ENCODE measurements around the gene SPEG.

SPEG gene

GRCh38 chr2:219527076-219527394 is 92.4 kb downstream of the SPEG start:
- Histone ChIP-seq H3K9me3 (ENCODE audit: insufficient read depth, low read length) (no peaks in the 10 kb centered on the region), H3K36me3 (ENCODE audit: insufficient read depth, insufficient read length, low read length) (no peaks in the 10 kb centered on the region), H3K4me1 (ENCODE audit: insufficient read depth, insufficient read length) (peaks cover 30% of the 10 kb centered on the region), H3K9ac (ENCODE audit: insufficient read length, low read depth) (no peak overlapping the region), H3K4me3 (ENCODE audit: insufficient read length, low read depth) (no peak overlapping the region), H3K27me3 (ENCODE audit: insufficient read depth, insufficient read length) (peaks cover 63% of the 10 kb centered on the region)
- no peak for DNase-seq (ENCODE audit: low read depth, low spot score)
- TF ChIP-seq ZNF274 (IDR thresholded peaks at IDR 0.05; ENCODE audit: low read depth, low read length) (no peak), YY1 (IDR thresholded peaks at IDR 0.05; ENCODE audit: insufficient read depth, insufficient read length) (no peak)

GRCh38 chr2:219527472-219527871 is 92.8 kb downstream of the SPEG start:
- H3K36me3 ChIP-seq (ENCODE audit: insufficient read depth, insufficient read length, low read length): no peaks in the 10 kb centered on the region
- H3K4me3 ChIP-seq (ENCODE audit: insufficient read length, low read depth): no peak overlapping the region
- H3K9me3 ChIP-seq (ENCODE audit: insufficient read depth, low read length): no peaks in the 10 kb centered on the region
- peaks cover 67% of the 10 kb centered on the region for H3K27me3 ChIP-seq (ENCODE audit: insufficient read depth, insufficient read length)
- H3K9ac ChIP-seq (ENCODE audit: insufficient read length, low read depth): no peak overlapping the region
- H3K4me1 ChIP-seq (ENCODE audit: insufficient read depth, insufficient read length): peaks cover 34% of the 10 kb centered on the region
- TF ChIP-seq ZNF274 (IDR thresholded peaks at IDR 0.05; ENCODE audit: low read depth, low read length) (no peak), SUZ12 (IDR thresholded peaks at IDR 0.05; ENCODE audit: extremely low read depth, insufficient read depth, insufficient read length) (no peak), YY1 (IDR thresholded peaks at IDR 0.05; ENCODE audit: insufficient read depth, insufficient read length) (no peak)
- DNase-seq (ENCODE audit: low read depth, low spot score): no peak

GRCh38 chr2:219530048-219530963 is 95.7 kb downstream of the SPEG start:
- TF ChIP-seq SUZ12 (IDR thresholded peaks at IDR 0.05; ENCODE audit: extremely low read depth, insufficient read depth, insufficient read length): no peak
- TF ChIP-seq ZNF274 (IDR thresholded peaks at IDR 0.05; ENCODE audit: low read depth, low read length): no peak
- TF ChIP-seq YY1 (IDR thresholded peaks at IDR 0.05; ENCODE audit: insufficient read depth, insufficient read length): no peak
- peaks cover 36% of the 10 kb centered on the region for H3K4me1 ChIP-seq (ENCODE audit: insufficient read depth, insufficient read length)
- DNase-seq (ENCODE audit: low read depth, low spot score): peak; percentile 81
- H3K36me3 ChIP-seq (ENCODE audit: insufficient read depth, insufficient read length, low read length): no peaks in the 10 kb centered on the region
- peaks cover 68% of the 10 kb centered on the region for H3K27me3 ChIP-seq (ENCODE audit: insufficient read depth, insufficient read length)
- H3K9ac ChIP-seq (ENCODE audit: insufficient read length, low read depth): peak overlapping the region; percentile 57
- H3K4me3 ChIP-seq (ENCODE audit: insufficient read length, low read depth): no peak overlapping the region
- H3K9me3 ChIP-seq (ENCODE audit: insufficient read depth, low read length): no peaks in the 10 kb centered on the region

- peak overlapping the region; percentile 47 for H3K9ac ChIP-seq (ENCODE audit: insufficient read length, low read depth)
- H3K4me3 ChIP-seq (ENCODE audit: insufficient read length, low read depth): no peak overlapping the region
- TF ChIP-seq SUZ12 (IDR thresholded peaks at IDR 0.05; ENCODE audit: extremely low read depth, insufficient read depth, insufficient read length) (no peak), YY1 (IDR thresholded peaks at IDR 0.05; ENCODE audit: insufficient read depth, insufficient read length) (no peak), ZNF274 (IDR thresholded peaks at IDR 0.05; ENCODE audit: low read depth, low read length) (no peak)
- H3K4me1 ChIP-seq (ENCODE audit: insufficient read depth, insufficient read length): peaks cover 34% of the 10 kb centered on the region
- no peaks in the 10 kb centered on the region for H3K36me3 ChIP-seq (ENCODE audit: insufficient read depth, insufficient read length, low read length)
- no peak for DNase-seq (ENCODE audit: low read depth, low spot score)
- H3K9me3 ChIP-seq (ENCODE audit: insufficient read depth, low read length): no peaks in the 10 kb centered on the region
- H3K27me3 ChIP-seq (ENCODE audit: insufficient read depth, insufficient read length): peaks cover 59% of the 10 kb centered on the region
These were observed 97.2 kb downstream of the SPEG start for GRCh38 chr2:219531639-219532377.

GRCh38 chr2:219532378-219532649 is 97.7 kb downstream of the SPEG start:
- H3K4me1 ChIP-seq (ENCODE audit: insufficient read depth, insufficient read length): peaks cover 34% of the 10 kb centered on the region
- peak overlapping the region; percentile 47 for H3K9ac ChIP-seq (ENCODE audit: insufficient read length, low read depth)
- TF ChIP-seq YY1 (IDR thresholded peaks at IDR 0.05; ENCODE audit: insufficient read depth, insufficient read length) (no peak), SUZ12 (IDR thresholded peaks at IDR 0.05; ENCODE audit: extremely low read depth, insufficient read depth, insufficient read length) (no peak), ZNF274 (IDR thresholded peaks at IDR 0.05; ENCODE audit: low read depth, low read length) (no peak)
- H3K4me3 ChIP-seq (ENCODE audit: insufficient read length, low read depth): no peak overlapping the region
- H3K27me3 ChIP-seq (ENCODE audit: insufficient read depth, insufficient read length): peaks cover 54% of the 10 kb centered on the region
- H3K9me3 ChIP-seq (ENCODE audit: insufficient read depth, low read length): no peaks in the 10 kb centered on the region
- DNase-seq (ENCODE audit: low read depth, low spot score): no peak
- no peaks in the 10 kb centered on the region for H3K36me3 ChIP-seq (ENCODE audit: insufficient read depth, insufficient read length, low read length)

GRCh38 chr2:219533930-219534661 is 99.5 kb downstream of the SPEG start:
- H3K9me3 ChIP-seq (ENCODE audit: insufficient read depth, low read length): no peaks in the 10 kb centered on the region
- no peak overlapping the region for H3K9ac ChIP-seq (ENCODE audit: insufficient read length, low read depth)
- H3K27me3 ChIP-seq (ENCODE audit: insufficient read depth, insufficient read length): peaks cover 39% of the 10 kb centered on the region
- TF ChIP-seq SUZ12 (IDR thresholded peaks at IDR 0.05; ENCODE audit: extremely low read depth, insufficient read depth, insufficient read length): no peak
- no peak for TF ChIP-seq YY1 (IDR thresholded peaks at IDR 0.05; ENCODE audit: insufficient read depth, insufficient read length)
- no peak for TF ChIP-seq ZNF274 (IDR thresholded peaks at IDR 0.05; ENCODE audit: low read depth, low read length)
- no peak for DNase-seq (ENCODE audit: low read depth, low spot score)
- H3K36me3 ChIP-seq (ENCODE audit: insufficient read depth, insufficient read length, low read length): peaks cover 2% of the 10 kb centered on the region
- H3K4me3 ChIP-seq (ENCODE audit: insufficient read length, low read depth): no peak overlapping the region
- H3K4me1 ChIP-seq (ENCODE audit: insufficient read depth, insufficient read length): peaks cover 47% of the 10 kb centered on the region

- Histone ChIP-seq H3K4me1 (ENCODE audit: insufficient read depth, insufficient read length) (peaks cover 39% of the 10 kb centered on the region), H3K4me3 (ENCODE audit: insufficient read length, low read depth) (no peak overlapping the region), H3K9ac (ENCODE audit: insufficient read length, low read depth) (peak overlapping the region; percentile 27), H3K27me3 (ENCODE audit: insufficient read depth, insufficient read length) (peaks cover 17% of the 10 kb centered on the region), H3K9me3 (ENCODE audit: insufficient read depth, low read length) (no peaks in the 10 kb centered on the region), H3K36me3 (ENCODE audit: insufficient read depth, insufficient read length, low read length) (peaks cover 26% of the 10 kb centered on the region)
- DNase-seq (ENCODE audit: low read depth, low spot score): no peak
- TF ChIP-seq SUZ12 (IDR thresholded peaks at IDR 0.05; ENCODE audit: extremely low read depth, insufficient read depth, insufficient read length): no peak
These were observed 101.8 kb downstream of the SPEG start for GRCh38 chr2:219536425-219536824.
